WTC11 (cell line): Measurements from ENCODE around the gene ADD1.

Experiments used
- ELF4 ChIP-seq: sonication (generic); formaldehyde crosslinking; IDR thresholded peaks from 2 replicates; pipeline ENCODE4 v1.8.1; 2022; ENCODE audit warnings: low read depth, mild to moderate bottlenecking, moderate library complexity, missing genetic modification reagents
- TF ChIP-seq, protein P1 (sequence below): sonication (generic); formaldehyde crosslinking; IDR thresholded peaks from 2 replicates; pipeline ENCODE4 v1.8.0; 2022; ENCODE audit warnings: mild to moderate bottlenecking, missing genetic modification reagents
- TF ChIP-seq, protein P2 (sequence below): fragments of 200-600 bp; IDR thresholded peaks from 2 replicates; pipeline ENCODE4 v1.8.0; 2022; ENCODE audit warnings: antibody characterized with exemption
- TF ChIP-seq, protein P3 (sequence below): sonication (generic); formaldehyde crosslinking; conservative IDR thresholded peaks from 2 replicates; pipeline ENCODE4 v1.8.1; 2022; ENCODE audit warnings: mild to moderate bottlenecking, missing genetic modification reagents
- TF ChIP-seq, protein P4 (sequence below): sonication (generic); formaldehyde crosslinking; IDR thresholded peaks from 2 replicates; pipeline ENCODE4 v1.8.0; 2022; ENCODE audit warnings: mild to moderate bottlenecking, missing genetic modification reagents

DNA sequence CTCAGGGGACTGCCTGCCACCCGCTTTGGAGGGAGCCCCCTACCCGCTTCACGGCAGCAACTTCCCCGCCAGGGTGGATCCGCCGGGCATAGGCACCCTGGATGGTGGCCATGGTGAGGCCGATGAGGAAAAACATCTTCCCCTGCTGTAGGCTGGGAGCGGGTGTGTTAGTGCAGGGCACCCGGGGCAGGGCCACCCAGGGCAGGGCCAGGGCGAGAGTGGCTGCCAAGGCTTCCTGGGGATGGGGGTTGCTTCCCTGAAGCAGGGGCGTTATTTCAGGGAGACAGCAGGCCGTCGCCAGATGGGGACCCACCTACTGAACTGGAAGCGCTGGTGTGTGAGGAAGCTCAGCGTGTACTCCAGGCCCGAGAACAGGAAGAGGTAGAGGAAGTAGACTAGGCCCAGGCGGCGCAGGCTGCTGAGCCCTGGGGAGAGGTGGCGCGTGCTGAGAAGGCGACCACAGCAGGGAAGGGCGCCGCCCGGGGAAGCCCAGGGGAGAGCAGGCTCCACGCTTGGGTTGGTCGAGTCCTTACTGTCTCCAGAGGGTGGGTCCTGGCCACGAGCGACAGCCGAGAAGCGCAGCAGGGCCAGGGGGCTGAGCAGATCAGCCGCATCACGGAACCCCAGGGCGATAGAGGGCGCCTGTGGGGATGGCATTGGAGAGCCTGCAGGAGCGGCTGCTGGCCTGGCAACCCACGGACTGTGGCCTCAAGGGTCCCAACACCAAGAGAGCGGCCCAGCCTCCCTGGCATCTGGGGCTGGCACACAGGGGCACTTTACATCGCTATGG is 88.1 kb downstream of the ADD1 start:
- TF ChIP-seq, protein P1, sequence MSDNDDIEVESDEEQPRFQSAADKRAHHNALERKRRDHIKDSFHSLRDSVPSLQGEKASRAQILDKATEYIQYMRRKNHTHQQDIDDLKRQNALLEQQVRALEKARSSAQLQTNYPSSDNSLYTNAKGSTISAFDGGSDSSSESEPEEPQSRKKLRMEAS (CRISPR knock-in tag): no peak
- TF ChIP-seq, protein P2, sequence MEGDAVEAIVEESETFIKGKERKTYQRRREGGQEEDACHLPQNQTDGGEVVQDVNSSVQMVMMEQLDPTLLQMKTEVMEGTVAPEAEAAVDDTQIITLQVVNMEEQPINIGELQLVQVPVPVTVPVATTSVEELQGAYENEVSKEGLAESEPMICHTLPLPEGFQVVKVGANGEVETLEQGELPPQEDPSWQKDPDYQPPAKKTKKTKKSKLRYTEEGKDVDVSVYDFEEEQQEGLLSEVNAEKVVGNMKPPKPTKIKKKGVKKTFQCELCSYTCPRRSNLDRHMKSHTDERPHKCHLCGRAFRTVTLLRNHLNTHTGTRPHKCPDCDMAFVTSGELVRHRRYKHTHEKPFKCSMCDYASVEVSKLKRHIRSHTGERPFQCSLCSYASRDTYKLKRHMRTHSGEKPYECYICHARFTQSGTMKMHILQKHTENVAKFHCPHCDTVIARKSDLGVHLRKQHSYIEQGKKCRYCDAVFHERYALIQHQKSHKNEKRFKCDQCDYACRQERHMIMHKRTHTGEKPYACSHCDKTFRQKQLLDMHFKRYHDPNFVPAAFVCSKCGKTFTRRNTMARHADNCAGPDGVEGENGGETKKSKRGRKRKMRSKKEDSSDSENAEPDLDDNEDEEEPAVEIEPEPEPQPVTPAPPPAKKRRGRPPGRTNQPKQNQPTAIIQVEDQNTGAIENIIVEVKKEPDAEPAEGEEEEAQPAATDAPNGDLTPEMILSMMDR: no peak
- TF ChIP-seq, protein P3, sequence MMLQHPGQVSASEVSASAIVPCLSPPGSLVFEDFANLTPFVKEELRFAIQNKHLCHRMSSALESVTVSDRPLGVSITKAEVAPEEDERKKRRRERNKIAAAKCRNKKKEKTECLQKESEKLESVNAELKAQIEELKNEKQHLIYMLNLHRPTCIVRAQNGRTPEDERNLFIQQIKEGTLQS (CRISPR knock-in tag): no peak
- TF ChIP-seq ELF4: no peak
- TF ChIP-seq, protein P4, sequence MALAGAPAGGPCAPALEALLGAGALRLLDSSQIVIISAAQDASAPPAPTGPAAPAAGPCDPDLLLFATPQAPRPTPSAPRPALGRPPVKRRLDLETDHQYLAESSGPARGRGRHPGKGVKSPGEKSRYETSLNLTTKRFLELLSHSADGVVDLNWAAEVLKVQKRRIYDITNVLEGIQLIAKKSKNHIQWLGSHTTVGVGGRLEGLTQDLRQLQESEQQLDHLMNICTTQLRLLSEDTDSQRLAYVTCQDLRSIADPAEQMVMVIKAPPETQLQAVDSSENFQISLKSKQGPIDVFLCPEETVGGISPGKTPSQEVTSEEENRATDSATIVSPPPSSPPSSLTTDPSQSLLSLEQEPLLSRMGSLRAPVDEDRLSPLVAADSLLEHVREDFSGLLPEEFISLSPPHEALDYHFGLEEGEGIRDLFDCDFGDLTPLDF (CRISPR knock-in tag): no peak
